A673 (cell line): ENCODE data around the gene UTP20. TPM values are rescaled to one million over a fixed set of nuclear protein-coding genes. Genes with fewer than 3 reads are reported as not detected.

Experiments
- BruUV-seq: library from RNA; stranded (reverse); fragments of 400-500 nt; replicated peaks from 2 replicates; lab custom pipeline; 2021; lab: Mats Ljungman, UMichigan
- CTCF ChIA-PET: fragments of 300-600 bp; sonication (Branson Sonifier 250); formaldehyde crosslinking; loops from one replicate; lab custom pipeline; 2022; ENCODE audit warnings: antibody characterized with exemption; lab: Charles Lee
- POLR2A ChIA-PET: fragments of 300-600 bp; sonication (Branson Sonifier 250); formaldehyde crosslinking; loops from one replicate; lab custom pipeline; 2022; ENCODE audit warnings: antibody characterized with exemption; ENCODE audit not compliant: low non-redundant PET; lab: Charles Lee
- DNase-seq: peaks from one replicate; pipeline ENCODE4 v3.0.0-alpha.2; 2015; ENCODE audit warnings: low spot score
- H3K27ac ChIP-seq: fragments of 200-600 bp; sonication (generic); 2 replicates; pipeline ENCODE4 v1.5.1; 2016; ENCODE audit warnings: mixed run types, low read depth, mild to moderate bottlenecking, mixed read lengths, antibody characterized with exemption, low read length; ENCODE audit not compliant: poor library complexity, severe bottlenecking
- H3K27me3 ChIP-seq: fragments of 200-600 bp; sonication (generic); replicated peaks from 2 replicates; pipeline ENCODE4 v1.6.1; 2017; ENCODE audit warnings: mixed run types, low read depth, mild to moderate bottlenecking, mixed read lengths, antibody characterized with exemption, low read length; ENCODE audit not compliant: insufficient read depth, poor library complexity
- H3K36me3 ChIP-seq: fragments of 200-600 bp; sonication (generic); 2 replicates; pipeline ENCODE4 v1.6.1; 2016; ENCODE audit warnings: mixed run types, mild to moderate bottlenecking, mixed read lengths, antibody characterized with exemption, low read length; ENCODE audit not compliant: insufficient read depth, poor library complexity, severe bottlenecking
- H3K4me1 ChIP-seq: fragments of 200-600 bp; sonication (generic); 2 replicates; pipeline ENCODE4 v1.6.1; 2017; ENCODE audit warnings: mixed run types, mild to moderate bottlenecking, mixed read lengths, antibody characterized with exemption, low read length; ENCODE audit not compliant: insufficient read depth, poor library complexity, severe bottlenecking
- H3K4me3 ChIP-seq: fragments of 200-600 bp; sonication (generic); 2 replicates; pipeline ENCODE4 v1.5.1; 2016; ENCODE audit warnings: low read depth, mixed run types, mild to moderate bottlenecking, mixed read lengths, low read length; ENCODE audit not compliant: poor library complexity, severe bottlenecking
- H3K9me3 ChIP-seq: fragments of 200-600 bp; sonication (generic); 2 replicates; pipeline ENCODE4 v1.6.1; 2016; ENCODE audit warnings: mixed run types, low read depth, mild to moderate bottlenecking, mixed read lengths, antibody characterized with exemption, low read length; ENCODE audit not compliant: poor library complexity, severe bottlenecking
- EZH2 ChIP-seq: fragments of 200-600 bp; sonication (generic); IDR thresholded peaks from 2 replicates; pipeline ENCODE4 v1.6.1; 2017; ENCODE audit warnings: borderline replicate concordance, low read depth, mild to moderate bottlenecking, mixed read lengths, antibody characterized with exemption, low read length; ENCODE audit not compliant: poor library complexity, severe bottlenecking
- intact Hi-C: fragments of 100-400 bp; cut with micrococcal nuclease; formaldehyde crosslinking; loops from one replicate; pipeline ENCODE4 v1.10.0; 2022; ENCODE audit not compliant: unreplicated experiment
- total RNA-seq: library from RNA; stranded (reverse); gene quantifications from 2 replicates; pipeline ENCODE4 v1.2.3, GENCODE V29; 2021
- TF ChIP-seq, protein P1 (sequence below): fragments of 300-800, 200-600 bp; sonication (generic); conservative IDR thresholded peaks from 2 replicates; pipeline ENCODE4 v1.5.1; 2017; ENCODE audit warnings: low read depth, mild to moderate bottlenecking, antibody characterized with exemption, low read length, moderate library complexity, mixed read lengths

UTP20 gene
- total RNA-seq, 1 experiment from 2014 or later, result 53.5 TPM

DNA sequence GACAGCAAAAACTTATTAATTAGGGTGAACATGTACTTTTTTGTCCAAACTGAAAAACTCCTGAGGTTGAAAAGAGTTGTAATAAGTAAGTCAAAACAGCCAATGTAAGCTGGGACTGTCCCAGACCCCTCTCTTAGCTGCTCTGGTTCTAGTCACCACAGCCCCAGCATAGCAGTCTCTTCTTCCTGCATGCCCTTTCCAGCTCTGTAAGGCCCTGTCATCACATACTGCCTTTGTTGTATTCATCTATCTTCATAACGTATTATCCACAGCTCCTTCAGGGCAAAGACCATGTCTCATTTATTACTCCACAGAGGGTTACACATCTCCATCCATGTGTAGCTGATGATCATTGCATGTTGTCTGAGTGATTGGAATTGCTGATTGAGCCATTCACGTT, 56.5 kb downstream of the UTP20 start:
- no peak for DNase-seq
- H3K4me1 ChIP-seq, result no peaks in the 10 kb centered on the region
- no peaks in the 10 kb centered on the region for H3K9me3 ChIP-seq
- no TSS peak for BruUV-seq
- H3K36me3 ChIP-seq, result peaks cover 9% of the 10 kb centered on the region
- no peak overlapping the region for H3K27ac ChIP-seq
- CTCF ChIA-PET, result no interaction called here
- no peak overlapping the region for H3K4me3 ChIP-seq
- intact Hi-C loops, result no loop called here
- no peaks in the 10 kb centered on the region for H3K27me3 ChIP-seq
- TF ChIP-seq EZH2, result no peak
- TF ChIP-seq, protein P1, sequence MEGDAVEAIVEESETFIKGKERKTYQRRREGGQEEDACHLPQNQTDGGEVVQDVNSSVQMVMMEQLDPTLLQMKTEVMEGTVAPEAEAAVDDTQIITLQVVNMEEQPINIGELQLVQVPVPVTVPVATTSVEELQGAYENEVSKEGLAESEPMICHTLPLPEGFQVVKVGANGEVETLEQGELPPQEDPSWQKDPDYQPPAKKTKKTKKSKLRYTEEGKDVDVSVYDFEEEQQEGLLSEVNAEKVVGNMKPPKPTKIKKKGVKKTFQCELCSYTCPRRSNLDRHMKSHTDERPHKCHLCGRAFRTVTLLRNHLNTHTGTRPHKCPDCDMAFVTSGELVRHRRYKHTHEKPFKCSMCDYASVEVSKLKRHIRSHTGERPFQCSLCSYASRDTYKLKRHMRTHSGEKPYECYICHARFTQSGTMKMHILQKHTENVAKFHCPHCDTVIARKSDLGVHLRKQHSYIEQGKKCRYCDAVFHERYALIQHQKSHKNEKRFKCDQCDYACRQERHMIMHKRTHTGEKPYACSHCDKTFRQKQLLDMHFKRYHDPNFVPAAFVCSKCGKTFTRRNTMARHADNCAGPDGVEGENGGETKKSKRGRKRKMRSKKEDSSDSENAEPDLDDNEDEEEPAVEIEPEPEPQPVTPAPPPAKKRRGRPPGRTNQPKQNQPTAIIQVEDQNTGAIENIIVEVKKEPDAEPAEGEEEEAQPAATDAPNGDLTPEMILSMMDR, result no peak
- POLR2A ChIA-PET, result no interaction called here

DNA sequence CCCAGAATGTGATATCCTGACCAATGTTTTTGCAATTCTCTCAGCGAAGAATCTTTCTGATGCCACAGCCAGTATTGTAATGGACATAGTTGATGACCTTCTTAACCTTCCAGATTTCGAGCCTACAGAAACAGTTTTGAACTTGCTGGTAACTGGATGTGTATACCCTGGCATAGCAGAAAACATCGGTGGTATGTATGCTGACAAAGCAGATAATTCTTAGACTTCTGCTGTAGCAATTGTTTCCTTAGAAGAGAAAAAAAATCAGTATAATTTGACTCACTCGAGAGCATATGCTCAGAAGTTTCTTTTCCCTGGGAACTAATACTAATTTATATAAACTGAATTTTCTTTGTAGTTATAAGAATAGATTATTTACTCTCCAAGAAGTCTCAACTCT, 58.2 kb downstream of the UTP20 start:
- Histone ChIP-seq H3K9me3 (no peaks in the 10 kb centered on the region), H3K4me1 (no peaks in the 10 kb centered on the region), H3K36me3 (peaks cover 22% of the 10 kb centered on the region), H3K4me3 (no peak overlapping the region), H3K27ac (no peak overlapping the region), H3K27me3 (no peaks in the 10 kb centered on the region)
- TF ChIP-seq, protein P1, result no peak
- TF ChIP-seq EZH2, result no peak
- no peak for DNase-seq
- BruUV-seq, result no TSS peak
- ChIA-PET CTCF (no interaction called here), POLR2A (no interaction called here)
- intact Hi-C loops, result no loop called here

DNA sequence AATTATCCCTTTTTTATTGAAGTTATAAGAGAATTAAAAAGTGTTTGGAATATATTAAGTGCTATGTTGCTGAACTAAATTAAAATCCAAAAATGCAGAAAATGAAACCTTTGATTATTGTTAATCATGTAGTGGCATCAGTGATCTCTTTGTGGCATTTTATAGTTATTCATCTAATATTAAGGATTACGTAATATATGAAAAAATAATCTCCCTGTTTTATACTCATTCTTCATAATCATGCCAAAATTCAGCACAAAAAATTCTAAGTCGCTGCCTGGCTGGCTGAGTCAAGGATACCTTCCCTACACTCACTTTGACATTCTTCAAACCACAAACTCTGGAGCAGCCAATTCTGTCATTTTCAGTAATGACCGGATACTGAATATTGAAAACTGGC, 64.0 kb downstream of the UTP20 start:
- intact Hi-C loops, result no loop called here
- no peak for TF ChIP-seq EZH2
- TF ChIP-seq, protein P1, result no peak
- H3K27me3 ChIP-seq, result no peaks in the 10 kb centered on the region
- H3K36me3 ChIP-seq, result peaks cover 61% of the 10 kb centered on the region
- ChIA-PET CTCF (no interaction called here), POLR2A (no interaction called here)
- H3K9me3 ChIP-seq, result peaks cover 2% of the 10 kb centered on the region
- H3K4me3 ChIP-seq, result no peak overlapping the region
- H3K27ac ChIP-seq, result no peak overlapping the region
- no TSS peak for BruUV-seq
- DNase-seq, result no peak
- H3K4me1 ChIP-seq, result no peaks in the 10 kb centered on the region
